Uterus (tissue), 2 donors: Measurements from ENCODE around the gene SHOX.

Source experiments
- POLR2A ChIP-seq, 2 donors: fragments of 450-650 bp; IDR thresholded peaks; one replicate each; pipeline ENCODE4 v1.6.1; 2016; ENCODE audit warnings: antibody characterized with exemption in 2 of 2, mild to moderate bottlenecking in 1 of 2, moderate library complexity in 1 of 2
- TF ChIP-seq, protein P1 (sequence below), 4 experiments: fragments of 200-600 bp in 2 of 4; fragments of 450-650 bp in 2 of 4; sonication (generic) in 2 of 4; IDR thresholded peaks; one replicate each; pipeline ENCODE4 v1.5.1; 2016 to 2019; ENCODE audit warnings: antibody characterized with exemption in 4 of 4, mild to moderate bottlenecking in 2 of 4, moderate library complexity in 1 of 4

DNA sequence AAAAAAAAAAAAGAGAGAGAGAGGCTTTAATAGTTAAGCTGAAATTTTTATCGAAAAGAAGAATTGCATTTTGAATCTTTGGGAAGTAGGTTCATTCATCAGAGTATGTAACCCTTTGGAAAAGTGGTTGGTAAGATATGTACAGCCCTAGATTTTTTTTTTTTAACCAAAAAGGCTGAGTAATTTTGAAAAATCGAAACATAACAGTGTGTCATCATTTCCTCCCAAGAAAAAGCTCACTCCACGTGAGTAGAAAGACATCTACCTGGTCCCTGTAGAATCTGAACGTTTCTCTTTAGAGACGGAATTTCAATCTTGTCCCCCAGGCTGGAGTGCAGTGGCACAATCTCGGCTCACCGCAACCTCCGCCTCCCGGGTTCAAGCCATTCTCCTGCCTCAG, 16.2 kb downstream of the SHOX start:
- TF ChIP-seq, protein P1, sequence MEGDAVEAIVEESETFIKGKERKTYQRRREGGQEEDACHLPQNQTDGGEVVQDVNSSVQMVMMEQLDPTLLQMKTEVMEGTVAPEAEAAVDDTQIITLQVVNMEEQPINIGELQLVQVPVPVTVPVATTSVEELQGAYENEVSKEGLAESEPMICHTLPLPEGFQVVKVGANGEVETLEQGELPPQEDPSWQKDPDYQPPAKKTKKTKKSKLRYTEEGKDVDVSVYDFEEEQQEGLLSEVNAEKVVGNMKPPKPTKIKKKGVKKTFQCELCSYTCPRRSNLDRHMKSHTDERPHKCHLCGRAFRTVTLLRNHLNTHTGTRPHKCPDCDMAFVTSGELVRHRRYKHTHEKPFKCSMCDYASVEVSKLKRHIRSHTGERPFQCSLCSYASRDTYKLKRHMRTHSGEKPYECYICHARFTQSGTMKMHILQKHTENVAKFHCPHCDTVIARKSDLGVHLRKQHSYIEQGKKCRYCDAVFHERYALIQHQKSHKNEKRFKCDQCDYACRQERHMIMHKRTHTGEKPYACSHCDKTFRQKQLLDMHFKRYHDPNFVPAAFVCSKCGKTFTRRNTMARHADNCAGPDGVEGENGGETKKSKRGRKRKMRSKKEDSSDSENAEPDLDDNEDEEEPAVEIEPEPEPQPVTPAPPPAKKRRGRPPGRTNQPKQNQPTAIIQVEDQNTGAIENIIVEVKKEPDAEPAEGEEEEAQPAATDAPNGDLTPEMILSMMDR (IDR thresholded peaks at IDR 0.05): no peak
- no peak for TF ChIP-seq POLR2A (IDR thresholded peaks at IDR 0.05)
